Lung microvascular endothelial cell (primary cell): ENCODE data around the gene RAPGEF6. TPM values are rescaled to one million over a fixed set of nuclear protein-coding genes. Genes with fewer than 3 reads are reported as not detected.
"Not testable (repeated sequence)": the region's sequence is repeated elsewhere in the genome, so short reads cannot be mapped to it uniquely, and the experiment has no call there.

Experiments
- DNase-seq, 2 donors: peaks; one replicate each; pipeline versions ENCODE4 v3.0.0 to v3.0.0-alpha.2; 2010; ENCODE audit warnings: low read depth in 2 of 2
- total RNA-seq: library from RNA; depleted of rRNA; stranded (reverse); fragments of >200 nt; gene quantifications from 2 replicates; pipeline ENCODE4 v1.2.1, GENCODE V29; 2014

RAPGEF6 gene, protein sequence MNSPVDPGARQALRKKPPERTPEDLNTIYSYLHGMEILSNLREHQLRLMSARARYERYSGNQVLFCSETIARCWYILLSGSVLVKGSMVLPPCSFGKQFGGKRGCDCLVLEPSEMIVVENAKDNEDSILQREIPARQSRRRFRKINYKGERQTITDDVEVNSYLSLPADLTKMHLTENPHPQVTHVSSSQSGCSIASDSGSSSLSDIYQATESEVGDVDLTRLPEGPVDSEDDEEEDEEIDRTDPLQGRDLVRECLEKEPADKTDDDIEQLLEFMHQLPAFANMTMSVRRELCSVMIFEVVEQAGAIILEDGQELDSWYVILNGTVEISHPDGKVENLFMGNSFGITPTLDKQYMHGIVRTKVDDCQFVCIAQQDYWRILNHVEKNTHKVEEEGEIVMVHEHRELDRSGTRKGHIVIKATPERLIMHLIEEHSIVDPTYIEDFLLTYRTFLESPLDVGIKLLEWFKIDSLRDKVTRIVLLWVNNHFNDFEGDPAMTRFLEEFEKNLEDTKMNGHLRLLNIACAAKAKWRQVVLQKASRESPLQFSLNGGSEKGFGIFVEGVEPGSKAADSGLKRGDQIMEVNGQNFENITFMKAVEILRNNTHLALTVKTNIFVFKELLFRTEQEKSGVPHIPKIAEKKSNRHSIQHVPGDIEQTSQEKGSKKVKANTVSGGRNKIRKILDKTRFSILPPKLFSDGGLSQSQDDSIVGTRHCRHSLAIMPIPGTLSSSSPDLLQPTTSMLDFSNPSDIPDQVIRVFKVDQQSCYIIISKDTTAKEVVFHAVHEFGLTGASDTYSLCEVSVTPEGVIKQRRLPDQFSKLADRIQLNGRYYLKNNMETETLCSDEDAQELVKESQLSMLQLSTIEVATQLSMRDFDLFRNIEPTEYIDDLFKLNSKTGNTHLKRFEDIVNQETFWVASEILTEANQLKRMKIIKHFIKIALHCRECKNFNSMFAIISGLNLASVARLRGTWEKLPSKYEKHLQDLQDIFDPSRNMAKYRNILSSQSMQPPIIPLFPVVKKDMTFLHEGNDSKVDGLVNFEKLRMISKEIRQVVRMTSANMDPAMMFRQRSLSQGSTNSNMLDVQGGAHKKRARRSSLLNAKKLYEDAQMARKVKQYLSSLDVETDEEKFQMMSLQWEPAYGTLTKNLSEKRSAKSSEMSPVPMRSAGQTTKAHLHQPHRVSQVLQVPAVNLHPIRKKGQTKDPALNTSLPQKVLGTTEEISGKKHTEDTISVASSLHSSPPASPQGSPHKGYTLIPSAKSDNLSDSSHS (N-terminal part only)
- total RNA-seq = 9.8 and 11.5 TPM in 2 replicates

GRCh38 chr5:131634996-131635683 is at the start of gene RAPGEF6:
Gene RAPGEF6, minus strand, starts transcription at chr5:131635229. Its CDS starts 199 bp downstream, at chr5:131635030.
- peak; percentile 100 for DNase-seq

- DNase-seq = no peak
These were observed 49.6 kb upstream of the RAPGEF6 start for GRCh38 chr5:131684595-131684994.

DNA sequence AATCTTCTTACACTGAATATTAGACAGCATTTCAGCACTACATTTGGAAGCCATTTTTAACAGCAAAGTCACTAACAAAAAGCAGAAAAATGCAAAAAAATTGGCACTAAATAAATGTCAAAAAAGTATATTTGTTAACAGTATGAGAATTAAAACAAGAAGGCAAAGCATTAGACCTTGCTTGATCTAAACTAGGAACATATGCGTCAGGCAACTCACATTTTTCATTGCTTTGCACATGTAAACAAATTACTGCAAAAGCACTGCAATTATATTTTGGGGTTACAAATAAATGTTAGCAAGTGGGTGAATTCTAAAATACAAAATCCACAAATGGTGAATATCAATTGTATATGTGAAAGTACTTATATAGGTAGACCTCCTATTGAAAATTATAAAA is 49.0 kb upstream of the RAPGEF6 start:
- DNase-seq = no peak

DNA sequence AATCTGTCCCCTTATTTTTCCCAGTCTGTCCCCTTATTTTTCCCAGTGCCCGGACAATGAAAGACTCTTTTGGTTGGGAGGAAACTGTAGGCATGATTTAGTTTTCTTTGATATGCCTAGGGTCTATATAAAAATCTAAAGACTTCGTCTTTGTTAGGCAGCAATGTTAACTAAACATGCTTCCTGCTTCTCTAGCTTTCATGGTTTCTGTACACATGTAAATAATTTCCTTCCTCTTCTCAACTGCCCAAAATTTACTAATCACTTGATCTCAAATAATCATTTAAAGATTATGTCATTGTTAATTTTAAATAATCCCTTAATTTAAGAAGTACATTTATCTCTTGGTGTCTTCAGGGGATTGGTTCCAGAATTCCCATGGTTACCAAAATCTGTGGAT is 47.8 kb upstream of the RAPGEF6 start:
- DNase-seq = no peak

- DNase-seq = no peak
These were observed 47.1 kb upstream of the RAPGEF6 start for GRCh38 chr5:131682175-131682574.

DNA sequence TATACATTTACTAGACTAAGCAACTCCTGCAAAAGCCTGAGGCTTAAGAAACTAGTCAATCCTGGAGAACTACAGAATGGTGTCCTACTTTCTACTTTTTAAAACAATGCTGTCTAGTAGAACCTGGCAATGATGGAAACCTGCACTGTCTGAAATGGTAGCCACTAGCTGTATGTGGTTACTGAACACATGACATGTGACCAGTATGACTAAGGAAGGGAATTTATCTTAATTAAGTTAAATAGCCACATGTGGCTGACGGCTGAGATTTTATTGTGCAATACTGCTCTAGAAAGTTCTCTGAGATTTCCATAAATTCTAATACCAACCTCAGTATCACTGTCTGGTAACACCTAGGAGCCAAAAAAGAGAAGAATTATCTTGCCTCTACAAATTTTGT is 44.9 kb upstream of the RAPGEF6 start:
- DNase-seq = peak in 1 of 2 donors; percentile 10

DNA sequence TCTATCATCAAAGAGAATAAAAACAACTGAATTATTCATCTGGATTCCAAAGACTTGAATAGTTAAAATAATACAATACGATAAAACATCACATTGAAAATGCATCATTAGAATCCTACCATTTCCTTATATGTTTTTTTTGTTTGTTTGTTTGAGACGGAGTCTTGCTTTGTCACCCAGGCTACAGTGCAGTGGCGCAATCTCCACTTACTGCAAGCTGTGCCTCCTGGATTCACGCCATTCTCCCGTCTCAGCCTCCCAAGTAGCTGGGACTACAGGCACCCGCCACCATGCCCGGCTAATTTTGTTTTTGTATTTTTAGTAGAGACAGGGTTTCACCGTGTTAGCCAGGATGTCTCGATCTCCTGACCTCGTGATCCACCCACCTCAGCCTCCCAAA is 43.2 kb upstream of the RAPGEF6 start:
- DNase-seq = not testable (repeated sequence)

GRCh38 chr5:131677115-131677514 is 42.1 kb upstream of the RAPGEF6 start:
- DNase-seq = no peak

DNA sequence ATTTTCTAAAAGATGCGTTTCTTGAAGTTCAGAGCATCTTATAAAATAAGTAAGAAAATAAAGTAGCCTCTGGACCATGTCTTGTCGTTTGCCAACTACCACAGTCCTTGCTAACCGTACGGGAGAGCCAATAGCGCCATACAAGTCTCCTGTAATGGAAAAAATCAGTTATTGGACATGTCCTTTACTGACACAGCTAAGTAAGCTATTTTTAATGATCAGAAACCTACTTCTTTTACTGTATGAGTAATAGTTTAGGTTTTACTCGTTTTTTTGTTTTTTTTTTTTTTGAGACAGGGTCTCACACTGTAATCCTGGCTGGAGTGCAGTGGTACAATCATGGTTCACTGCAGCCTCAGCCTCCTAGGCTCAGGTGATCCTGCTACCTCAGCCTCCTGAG is 37.7 kb upstream of the RAPGEF6 start:
- no peak for DNase-seq

DNA sequence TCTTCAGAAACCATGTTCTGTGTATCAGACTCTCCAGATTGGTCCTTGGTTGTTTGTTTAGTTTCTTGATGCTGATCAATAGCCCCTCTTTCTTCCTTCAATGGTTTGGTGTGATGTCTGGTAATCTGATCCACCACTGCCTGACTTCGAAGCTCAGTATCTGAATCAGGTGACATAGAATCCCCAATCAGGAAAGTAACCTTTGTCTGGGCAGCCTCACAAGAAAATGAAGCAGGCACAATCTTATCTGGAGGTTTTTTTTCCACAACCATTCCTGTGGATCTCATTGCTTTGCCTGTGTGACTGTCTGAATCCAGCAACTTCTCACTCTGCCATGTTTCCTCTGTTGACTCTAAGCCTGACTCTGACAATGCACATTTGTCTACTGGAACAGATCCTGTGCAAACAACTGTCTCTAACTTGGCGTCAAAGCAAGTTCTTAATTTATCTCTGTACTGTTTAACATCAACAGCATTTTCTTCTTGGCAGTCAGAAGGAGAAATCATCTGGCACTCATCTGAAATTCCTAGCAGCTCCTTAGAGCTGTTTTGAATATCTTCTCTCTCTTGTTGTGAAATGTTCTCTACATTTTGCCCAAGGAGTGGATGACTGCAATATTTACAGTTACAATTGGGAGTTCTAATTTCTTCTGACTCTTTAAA is 37.1 kb upstream of the RAPGEF6 start:
- DNase-seq = peak; percentile 38 to 43

DNA sequence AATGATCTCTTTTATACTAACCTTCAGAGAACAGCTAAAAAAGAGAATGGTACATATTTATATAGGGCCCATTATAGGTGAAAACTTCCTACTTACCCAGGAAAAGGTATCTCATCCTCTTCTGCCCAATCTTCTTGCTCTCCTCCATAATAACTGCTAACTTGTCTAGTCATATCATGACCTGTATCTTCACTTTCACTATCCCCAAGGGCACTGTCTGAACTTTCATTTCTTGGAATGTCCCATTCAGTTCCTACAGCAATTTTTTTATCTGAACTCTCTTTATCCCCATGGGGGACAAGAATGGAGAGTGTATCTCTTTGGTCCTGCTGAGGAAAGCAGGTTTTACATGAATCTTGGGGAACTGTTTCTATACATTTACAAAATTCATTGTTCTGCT is 36.4 kb upstream of the RAPGEF6 start:
- DNase-seq = no peak

DNA sequence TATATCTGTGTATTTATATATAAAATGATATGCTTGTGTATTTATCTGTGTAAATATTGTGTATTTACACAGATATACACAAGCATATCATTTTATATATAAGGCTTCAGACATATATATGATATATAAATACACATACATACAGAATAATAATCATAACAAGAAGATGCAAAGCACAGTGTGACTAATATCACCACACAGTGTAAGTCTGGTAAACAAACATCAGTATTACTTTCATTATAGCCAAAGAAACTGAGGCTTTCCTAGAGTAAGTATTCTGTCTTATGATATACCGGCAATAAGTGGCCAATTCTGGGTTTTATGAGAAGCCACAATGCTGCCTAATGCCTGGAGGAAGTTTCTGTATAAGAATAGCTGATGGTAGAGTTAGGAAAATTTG is 29.9 kb upstream of the RAPGEF6 start:
- no peak for DNase-seq

DNA sequence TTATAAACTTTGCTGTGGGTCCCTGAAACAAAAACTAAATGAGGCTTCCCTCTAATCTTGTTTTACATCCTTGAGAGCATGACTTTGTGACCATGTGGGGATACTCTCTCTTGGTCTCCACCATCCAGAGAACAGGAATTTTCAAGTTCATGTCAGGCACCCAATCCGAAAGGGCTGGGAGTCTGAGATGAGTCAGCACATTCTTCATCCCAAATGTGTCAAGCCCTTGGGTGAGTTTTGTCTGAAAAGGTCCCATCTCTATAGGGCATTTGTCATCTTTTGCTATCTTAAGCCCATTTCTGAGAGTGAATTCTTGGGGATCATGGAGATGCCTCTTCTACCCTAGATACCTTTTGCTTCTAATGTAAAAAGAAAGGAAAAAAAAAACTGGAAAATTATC is 26.9 kb upstream of the RAPGEF6 start:
- DNase-seq = no peak

- no peak for DNase-seq
These were observed 24.8 kb upstream of the RAPGEF6 start for GRCh38 chr5:131659841-131660240.

DNA sequence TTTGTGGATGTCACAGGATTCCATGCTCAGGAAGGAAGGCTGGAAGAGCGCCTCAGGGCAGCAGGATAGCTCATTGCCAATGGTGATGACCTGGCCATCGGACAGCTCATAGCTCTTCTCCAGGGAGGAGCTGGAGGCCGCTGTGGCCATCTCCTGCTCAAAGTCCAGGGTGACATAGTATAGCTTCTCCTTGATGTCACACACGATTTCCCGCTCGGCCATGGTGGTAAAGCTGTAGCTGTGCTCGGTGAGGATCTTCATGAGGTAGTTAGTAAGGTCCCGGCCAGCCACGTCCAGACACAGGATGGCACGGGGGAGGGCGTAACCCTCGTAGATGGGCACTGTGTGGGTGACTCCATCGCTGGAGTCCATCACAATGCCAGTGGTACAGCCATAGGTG is 24.3 kb upstream of the RAPGEF6 start:
- no peak for DNase-seq

DNA sequence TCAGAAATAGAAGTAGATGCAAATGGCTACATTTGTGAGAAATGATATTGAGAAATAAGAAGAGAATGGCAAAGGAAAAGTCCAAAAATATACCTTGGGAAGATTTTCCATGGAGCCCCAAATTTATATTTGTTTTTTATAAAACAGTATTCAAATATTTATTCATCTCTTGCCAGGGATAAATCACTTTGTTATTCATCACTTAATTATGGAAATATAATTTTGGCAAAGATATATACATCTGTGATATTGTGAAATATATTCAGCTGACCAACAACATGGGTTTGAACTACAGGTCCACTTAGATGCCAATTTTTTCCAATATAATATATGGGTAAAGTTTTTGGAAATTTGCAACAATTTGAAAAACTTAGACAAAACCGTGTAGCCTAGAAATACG is 19.7 kb upstream of the RAPGEF6 start:
- no peak for DNase-seq

GRCh38 chr5:131654309-131654708 is 19.3 kb upstream of the RAPGEF6 start:
- no peak for DNase-seq

- DNase-seq = peak; percentile 16 to 29
These were observed 14.1 kb upstream of the RAPGEF6 start for GRCh38 chr5:131649161-131649560.

DNA sequence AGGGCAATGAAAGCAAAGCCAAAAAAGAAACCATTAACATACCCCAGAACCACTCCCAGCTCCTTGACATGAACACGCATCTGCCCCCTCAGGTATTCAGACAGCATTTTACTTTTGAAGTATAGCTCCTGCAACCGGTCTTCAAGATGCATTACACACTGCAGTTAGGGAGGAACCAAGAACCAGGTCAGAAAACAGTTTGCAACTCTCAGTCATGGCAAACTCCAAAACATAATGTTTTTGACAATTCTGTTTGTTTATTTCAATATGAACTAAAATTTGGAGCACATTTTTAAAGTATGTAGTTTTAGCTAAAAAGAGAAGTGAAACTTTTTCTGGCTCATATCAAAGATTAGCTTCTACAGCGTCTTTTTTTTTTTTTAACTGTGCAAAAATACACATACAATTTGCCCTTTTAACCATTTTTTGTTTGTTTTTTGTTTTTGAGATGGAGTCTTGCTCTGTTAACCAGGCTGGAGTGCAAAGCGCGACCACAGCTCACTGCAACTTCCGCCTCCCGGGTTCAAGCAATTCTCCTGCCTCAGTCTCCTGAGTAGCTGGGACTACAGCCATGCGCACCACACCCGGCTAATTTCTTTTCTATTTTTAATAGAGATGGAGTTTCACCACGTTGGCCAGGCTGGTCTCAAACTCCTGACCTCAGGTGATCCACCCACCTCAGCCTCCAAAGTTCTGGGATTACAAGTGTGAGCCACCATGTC is 12.2 kb upstream of the RAPGEF6 start:
- no peak for DNase-seq

DNA sequence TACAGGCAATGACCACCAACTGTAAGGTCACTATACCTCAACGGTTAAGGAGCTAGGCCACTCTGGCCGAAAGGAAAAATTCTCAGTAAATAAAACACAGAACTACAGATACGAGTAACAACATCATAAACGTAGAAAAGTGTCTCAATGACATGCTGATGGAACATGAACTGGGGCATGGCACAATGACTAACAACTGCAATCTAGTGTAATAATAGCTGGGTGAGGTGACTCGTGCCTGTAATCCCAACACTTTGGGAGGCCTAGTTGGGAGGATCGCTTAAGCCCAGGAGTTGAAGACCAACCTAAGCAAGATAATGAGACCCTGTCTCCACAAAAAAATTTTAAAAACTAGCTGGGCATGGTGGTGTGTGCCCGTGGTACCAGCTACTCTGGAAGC is 9.8 kb upstream of the RAPGEF6 start:
- DNase-seq = no peak
